ENCODE measurements around the gene GZF1.
A peak's percentile ranks its signal among the peaks of the same experiment; 100 is the strongest.

GZF1 gene

GRCh38 chr20:23361476-23362391 is at the start of gene GZF1:
TSS of gene GZF1 (plus strand) at chr20:23362182. CDS start at chr20:23364384, 2,202 bp downstream.
- Histone ChIP-seq H3K4me3 (ENCODE audit: low read depth in 1 of 2, low read length in 1 of 2) (peak within 1 kb of the TSS; percentile 77 to 86), H3K27me3 (no peaks in the 10 kb centered on the region), H3K9me3 (no peaks in the 10 kb centered on the region), H3K4me1 (ENCODE audit: control insufficient read depth in 1 of 2, insufficient read depth in 1 of 2, low read depth in 1 of 2, low read length in 1 of 2) (peaks cover 54 to 56% of the 10 kb centered on the region in 2 experiments), H3K36me3 (peaks cover 12% of the 10 kb centered on the region), H3K27ac (peak within 1 kb of the TSS; percentile 99)
- TF ChIP-seq CTCF (IDR thresholded peaks at IDR 0.05) = peak; percentile 95

GRCh38 chr20:23313271-23313670 is 48.7 kb upstream of the GZF1 start:
- Histone ChIP-seq H3K36me3 (no peaks in the 10 kb centered on the region), H3K27me3 (no peaks in the 10 kb centered on the region), H3K4me3 (ENCODE audit: low read depth in 1 of 2, low read length in 1 of 2) (no peak overlapping the region), H3K9me3 (no peaks in the 10 kb centered on the region), H3K4me1 (ENCODE audit: control insufficient read depth in 1 of 2, insufficient read depth in 1 of 2, low read depth in 1 of 2, low read length in 1 of 2) (no peaks in the 10 kb centered on the region), H3K27ac (no peak overlapping the region)
- TF ChIP-seq CTCF (IDR thresholded peaks at IDR 0.05) = no peak

GRCh38 chr20:23314699-23315098 is 47.3 kb upstream of the GZF1 start:
- H3K36me3 ChIP-seq = no peaks in the 10 kb centered on the region
- no peaks in the 10 kb centered on the region for H3K27me3 ChIP-seq
- no peaks in the 10 kb centered on the region for H3K9me3 ChIP-seq
- no peak overlapping the region for H3K4me3 ChIP-seq (ENCODE audit: low read depth in 1 of 2, low read length in 1 of 2)
- TF ChIP-seq CTCF (IDR thresholded peaks at IDR 0.05) = no peak
- H3K4me1 ChIP-seq (ENCODE audit: control insufficient read depth in 1 of 2, insufficient read depth in 1 of 2, low read depth in 1 of 2, low read length in 1 of 2) = no peaks in the 10 kb centered on the region
- no peak overlapping the region for H3K27ac ChIP-seq

- H3K4me3 ChIP-seq (ENCODE audit: low read depth in 1 of 2, low read length in 1 of 2) = no peak overlapping the region
- H3K4me1 ChIP-seq (ENCODE audit: control insufficient read depth in 1 of 2, insufficient read depth in 1 of 2, low read depth in 1 of 2, low read length in 1 of 2) = no peaks in the 10 kb centered on the region
- no peak for TF ChIP-seq CTCF (IDR thresholded peaks at IDR 0.05)
- H3K9me3 ChIP-seq = no peaks in the 10 kb centered on the region
- no peak overlapping the region for H3K27ac ChIP-seq
- no peaks in the 10 kb centered on the region for H3K27me3 ChIP-seq
- H3K36me3 ChIP-seq = no peaks in the 10 kb centered on the region
Observed at GRCh38 chr20:23315099-23315498, 46.9 kb upstream of the GZF1 start.

GRCh38 chr20:23316626-23317025 is 45.4 kb upstream of the GZF1 start:
- H3K27ac ChIP-seq = no peak overlapping the region
- TF ChIP-seq CTCF (IDR thresholded peaks at IDR 0.05) = no peak
- H3K4me1 ChIP-seq (ENCODE audit: control insufficient read depth in 1 of 2, insufficient read depth in 1 of 2, low read depth in 1 of 2, low read length in 1 of 2) = no peaks in the 10 kb centered on the region
- H3K9me3 ChIP-seq = no peaks in the 10 kb centered on the region
- H3K36me3 ChIP-seq = no peaks in the 10 kb centered on the region
- no peaks in the 10 kb centered on the region for H3K27me3 ChIP-seq
- H3K4me3 ChIP-seq (ENCODE audit: low read depth in 1 of 2, low read length in 1 of 2) = no peak overlapping the region
